Measurements from ENCODE around the gene PABPN1.

The PABPN1 gene

GRCh38 chr14:23365732-23366425 is 44.6 kb downstream of the PABPN1 start:
- no peak for TF ChIP-seq GATA3 (IDR thresholded peaks at IDR 0.05; ENCODE audit: low read depth, low read length)
- TF ChIP-seq GATA2 (IDR thresholded peaks at IDR 0.05; ENCODE audit: low read depth, low read length): no peak

- TF ChIP-seq GATA3 (IDR thresholded peaks at IDR 0.05; ENCODE audit: low read depth, low read length): no peak
- TF ChIP-seq GATA2 (IDR thresholded peaks at IDR 0.05; ENCODE audit: low read depth, low read length): no peak
Measured at GRCh38 chr14:23366426-23366921, 45.2 kb downstream of the PABPN1 start.

DNA sequence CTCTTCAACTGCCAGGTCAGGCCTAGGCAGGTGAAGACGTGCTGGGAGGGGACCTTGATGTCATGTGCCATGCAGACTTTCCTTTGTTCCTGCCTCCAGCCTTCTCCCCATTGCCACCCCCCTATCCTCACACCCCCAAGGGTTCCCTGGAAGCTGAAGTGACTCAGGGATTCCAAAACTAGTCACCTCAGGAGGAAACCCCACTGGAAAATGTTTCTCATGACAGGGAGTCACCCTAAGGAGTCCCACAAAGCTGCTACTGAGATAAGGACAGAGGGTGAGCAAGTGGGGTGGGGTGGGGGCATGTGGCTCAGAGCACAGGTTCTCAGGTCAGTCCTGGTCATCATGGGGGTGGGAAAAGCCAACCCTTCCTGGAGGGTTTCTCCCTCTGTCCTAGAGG is 49.0 kb downstream of the PABPN1 start:
- no peak for TF ChIP-seq GATA3 (IDR thresholded peaks at IDR 0.05; ENCODE audit: low read depth, low read length)
- TF ChIP-seq GATA2 (IDR thresholded peaks at IDR 0.05; ENCODE audit: low read depth, low read length): no peak

DNA sequence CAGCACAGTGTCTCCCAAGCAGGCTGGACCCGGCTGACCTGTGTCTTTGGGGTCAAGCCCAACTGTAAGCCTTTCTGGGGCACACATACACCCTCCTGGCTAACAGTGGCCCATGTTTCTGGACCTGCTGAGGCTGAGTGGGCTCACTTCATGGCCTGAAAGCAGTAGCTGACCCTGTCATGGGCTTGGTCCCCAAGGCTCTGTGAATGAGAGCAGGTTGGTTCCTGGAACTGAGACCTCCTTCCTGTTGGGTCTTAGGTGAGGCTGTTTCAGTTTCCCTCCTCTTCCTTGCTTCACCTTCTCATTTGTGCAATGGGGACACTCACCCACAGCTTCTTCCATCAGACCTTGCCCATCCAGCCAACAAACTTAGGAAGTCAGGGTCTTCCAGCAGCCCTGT is 50.6 kb downstream of the PABPN1 start:
- TF ChIP-seq GATA3 (IDR thresholded peaks at IDR 0.05; ENCODE audit: low read depth, low read length) (no peak), GATA2 (IDR thresholded peaks at IDR 0.05; ENCODE audit: low read depth, low read length) (no peak)

GRCh38 chr14:23372509-23372908 is 51.3 kb downstream of the PABPN1 start, which contains the start of gene IL25:
IL25 (plus strand) TSS chr14:23372809.
- TF ChIP-seq GATA3 (IDR thresholded peaks at IDR 0.05; ENCODE audit: low read depth, low read length) (no peak), GATA2 (IDR thresholded peaks at IDR 0.05; ENCODE audit: low read depth, low read length) (no peak)

DNA sequence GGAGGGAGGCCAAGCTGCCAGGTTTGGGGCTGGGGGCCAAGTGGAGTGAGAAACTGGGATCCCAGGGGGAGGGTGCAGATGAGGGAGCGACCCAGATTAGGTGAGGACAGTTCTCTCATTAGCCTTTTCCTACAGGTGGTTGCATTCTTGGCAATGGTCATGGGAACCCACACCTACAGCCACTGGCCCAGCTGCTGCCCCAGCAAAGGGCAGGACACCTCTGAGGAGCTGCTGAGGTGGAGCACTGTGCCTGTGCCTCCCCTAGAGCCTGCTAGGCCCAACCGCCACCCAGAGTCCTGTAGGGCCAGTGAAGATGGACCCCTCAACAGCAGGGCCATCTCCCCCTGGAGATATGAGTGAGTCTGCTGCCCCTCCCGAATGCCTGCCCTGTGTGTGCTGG is 51.8 kb downstream of the PABPN1 start:
- TF ChIP-seq GATA3 (IDR thresholded peaks at IDR 0.05; ENCODE audit: low read depth, low read length): no peak
- no peak for TF ChIP-seq GATA2 (IDR thresholded peaks at IDR 0.05; ENCODE audit: low read depth, low read length)

Data from SH-SY5Y (cell line).